ENCODE data around the gene GLIS2.

GRCh38 chr16:4283441-4283840, 32.4 kb upstream of the GLIS2 start:
- TF ChIP-seq CTCF (IDR thresholded peaks at IDR 0.05) = no peak
- no peak for TF ChIP-seq POLR2AphosphoS2 (conservative IDR thresholded peaks at IDR 0.05; ENCODE audit: low read length)
- no peak for TF ChIP-seq EP300 (IDR thresholded peaks at IDR 0.05)
- no peak for TF ChIP-seq USF2 (IDR thresholded peaks at IDR 0.05)
- no peak for TF ChIP-seq SMC3 (IDR thresholded peaks at IDR 0.05)
- TF ChIP-seq POLR2A (IDR thresholded peaks at IDR 0.05; ENCODE audit: low read length) = no peak

Data from A549 (cell line).